Natural killer cell (primary cell): ENCODE measurements around the gene PROX1. TPM values are rescaled to one million over a fixed set of nuclear protein-coding genes. Genes with fewer than 3 reads are reported as not detected.

Source experiments
- ATAC-seq, 3 donors: fragments of 150-1000 bp in 2 of 3; fragments of 200-7000 bp in 1 of 3; cut with Tn5 transposase; 1 replicate in 1 of 3; 2 replicates in 2 of 3; pipeline ENCODE4 v1.10.0; 2021; ENCODE audit warnings: mild to moderate bottlenecking in 2 of 3, moderate library complexity in 2 of 3
- DNase-seq, 2 donors: peaks; one replicate each; pipeline versions ENCODE4 v3.0.0 to v3.0.0-alpha.2; 2013 to 2021; ENCODE audit warnings: mixed read lengths in 1 of 2
- H3K27ac ChIP-seq: one replicate; pipeline ENCODE4 v1.5.1; 2013; ENCODE audit warnings: mild to moderate bottlenecking, low read length
- H3K27me3 ChIP-seq: one replicate; pipeline ENCODE4 v1.6.1; 2013; ENCODE audit warnings: low read length; ENCODE audit not compliant: control insufficient read depth, insufficient read depth
- H3K36me3 ChIP-seq: one replicate; pipeline ENCODE4 v1.6.1; 2013; ENCODE audit warnings: low read length; ENCODE audit not compliant: control insufficient read depth, insufficient read depth
- H3K4me1 ChIP-seq: one replicate; pipeline ENCODE4 v1.6.1; 2013; ENCODE audit warnings: low read length; ENCODE audit not compliant: control insufficient read depth, insufficient read depth
- H3K4me3 ChIP-seq: one replicate; pipeline ENCODE4 v1.5.1; 2013; ENCODE audit warnings: low read length
- H3K9me3 ChIP-seq: one replicate; pipeline ENCODE4 v1.6.1; 2013; ENCODE audit warnings: low read length; ENCODE audit not compliant: control insufficient read depth, insufficient read depth
- H3K27ac Mint-ChIP-seq, 2 donors: one replicate each; pipeline ENCODE4 v1.8.0; 2022; ENCODE audit warnings: mild to moderate bottlenecking in 2 of 2, mixed read lengths in 2 of 2, moderate library complexity in 1 of 2
- H3K27me3 Mint-ChIP-seq, 2 donors: one replicate each; pipeline ENCODE4 v1.8.0; 2022; ENCODE audit warnings: low read depth in 2 of 2, mixed read lengths in 2 of 2
- H3K36me3 Mint-ChIP-seq: one replicate; pipeline ENCODE4 v1.8.0; 2022; ENCODE audit warnings: mixed read lengths
- H3K4me1 Mint-ChIP-seq, 2 donors: one replicate each; pipeline ENCODE4 v1.8.0; 2022; ENCODE audit warnings: mixed read lengths in 2 of 2
- H3K4me3 Mint-ChIP-seq: one replicate; pipeline ENCODE4 v1.8.0; 2022; ENCODE audit warnings: mild to moderate bottlenecking, moderate library complexity, mixed read lengths
- H3K9me3 Mint-ChIP-seq, 2 donors: one replicate each; pipeline ENCODE4 v1.8.0; 2022; ENCODE audit warnings: mixed read lengths in 2 of 2
- WGBS: methylation state at CpG from one replicate; pipeline ENCODE4 v1.1.7; 2013; ENCODE audit warnings: missing lambda C conversion rate; ENCODE audit not compliant: insufficient coverage; 5-methylcytosine and 5-hydroxymethylcytosine counted together
- intact Hi-C: fragments of 100-400 bp; cut with micrococcal nuclease; formaldehyde crosslinking; loops from one replicate; pipeline ENCODE4 v1.14.2; 2022
- total RNA-seq, 4 donors: library from RNA; stranded (reverse); fragments of 120-200 nt in 1 of 4; gene quantifications; one replicate each; pipeline versions ENCODE4 v1.2.3 to v1.2.4, GENCODE V29; 2013 to 2022
- TF ChIP-seq, protein P1 (sequence below): fragments of 200-600 bp; IDR thresholded peaks from one replicate; pipeline ENCODE4 v1.8.0; 2022; ENCODE audit warnings: antibody characterized with exemption

PROX1 gene
- total RNA-seq, 3 donors from 2014 or later (not counting 1 experiment from before 2014, with no cell fraction given), result not detected

DNA sequence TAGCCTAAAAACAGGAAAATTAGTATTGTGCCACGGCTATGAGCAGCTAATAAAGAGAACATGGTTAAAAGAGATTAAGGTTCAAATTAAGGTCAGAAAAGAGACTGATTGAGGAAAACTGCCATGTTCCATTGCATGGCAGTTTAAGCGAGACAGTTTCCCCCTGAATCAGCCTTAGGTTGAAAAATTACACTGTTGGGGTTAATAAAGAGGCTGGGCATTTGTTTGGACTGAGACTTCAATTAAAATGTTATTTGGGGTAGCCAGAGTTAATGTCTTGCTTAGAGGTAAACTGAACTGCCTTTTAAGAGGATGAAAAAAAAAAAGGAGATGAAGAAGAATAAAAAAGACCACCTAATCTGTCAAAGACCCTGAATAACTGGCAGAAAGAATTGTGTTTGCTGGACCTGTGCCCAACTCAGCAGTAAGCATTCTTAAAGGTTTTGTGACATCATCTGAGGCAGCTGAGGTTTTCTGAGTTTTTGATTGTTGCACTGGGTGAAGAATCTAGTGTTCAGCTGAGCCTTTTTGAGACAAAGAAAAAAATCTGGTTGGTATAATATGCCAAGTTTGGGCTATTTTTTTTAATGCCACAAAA is 17.7 kb upstream of the PROX1 start:
- no peaks in the 10 kb centered on the region for H3K9me3 ChIP-seq
- H3K9me3 Mint-ChIP-seq, result no peaks in the 10 kb centered on the region
- H3K4me3 Mint-ChIP-seq, result no peak overlapping the region
- H3K27me3 Mint-ChIP-seq, result peaks cover 0 to 10% of the 10 kb centered on the region in 2 donors
- H3K27ac Mint-ChIP-seq, result no peak overlapping the region
- intact Hi-C loops, result no loop called here
- no peak for ATAC-seq
- no peaks in the 10 kb centered on the region for H3K4me1 Mint-ChIP-seq
- H3K27me3 ChIP-seq, result peaks cover 2% of the 10 kb centered on the region
- DNase-seq, result no peak
- no peak overlapping the region for H3K4me3 ChIP-seq
- H3K4me1 ChIP-seq, result no peaks in the 10 kb centered on the region
- TF ChIP-seq, protein P1, sequence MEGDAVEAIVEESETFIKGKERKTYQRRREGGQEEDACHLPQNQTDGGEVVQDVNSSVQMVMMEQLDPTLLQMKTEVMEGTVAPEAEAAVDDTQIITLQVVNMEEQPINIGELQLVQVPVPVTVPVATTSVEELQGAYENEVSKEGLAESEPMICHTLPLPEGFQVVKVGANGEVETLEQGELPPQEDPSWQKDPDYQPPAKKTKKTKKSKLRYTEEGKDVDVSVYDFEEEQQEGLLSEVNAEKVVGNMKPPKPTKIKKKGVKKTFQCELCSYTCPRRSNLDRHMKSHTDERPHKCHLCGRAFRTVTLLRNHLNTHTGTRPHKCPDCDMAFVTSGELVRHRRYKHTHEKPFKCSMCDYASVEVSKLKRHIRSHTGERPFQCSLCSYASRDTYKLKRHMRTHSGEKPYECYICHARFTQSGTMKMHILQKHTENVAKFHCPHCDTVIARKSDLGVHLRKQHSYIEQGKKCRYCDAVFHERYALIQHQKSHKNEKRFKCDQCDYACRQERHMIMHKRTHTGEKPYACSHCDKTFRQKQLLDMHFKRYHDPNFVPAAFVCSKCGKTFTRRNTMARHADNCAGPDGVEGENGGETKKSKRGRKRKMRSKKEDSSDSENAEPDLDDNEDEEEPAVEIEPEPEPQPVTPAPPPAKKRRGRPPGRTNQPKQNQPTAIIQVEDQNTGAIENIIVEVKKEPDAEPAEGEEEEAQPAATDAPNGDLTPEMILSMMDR, result no peak
- H3K36me3 ChIP-seq, result no peaks in the 10 kb centered on the region
- H3K36me3 Mint-ChIP-seq, result no peaks in the 10 kb centered on the region
- WGBS, result 78% methylated on average over 2 of the region's 2 CpGs
- no peak overlapping the region for H3K27ac ChIP-seq

DNA sequence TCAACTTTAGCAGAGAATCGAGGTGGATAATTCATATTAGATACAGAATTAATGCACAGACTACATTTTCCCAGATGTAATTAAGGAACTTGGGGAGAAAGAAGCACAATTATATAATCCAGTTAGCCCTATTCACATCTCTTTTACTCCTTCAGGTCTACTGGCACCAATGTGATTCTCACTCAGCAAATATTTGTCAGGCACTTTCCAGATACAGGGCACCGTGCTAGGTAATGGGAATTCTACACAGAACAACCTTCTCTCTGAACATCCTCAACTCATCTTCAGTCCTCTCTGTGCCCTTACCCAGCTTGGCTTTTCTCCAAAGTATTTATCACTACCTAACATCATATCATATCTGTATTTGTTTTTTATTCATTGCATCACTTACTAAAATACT is 15.6 kb upstream of the PROX1 start:
- no peak overlapping the region for H3K27ac ChIP-seq
- H3K27me3 Mint-ChIP-seq, result peaks cover 11 to 14% of the 10 kb centered on the region in 2 donors
- intact Hi-C loops, result no loop called here
- H3K4me1 ChIP-seq, result no peaks in the 10 kb centered on the region
- H3K36me3 Mint-ChIP-seq, result peaks cover 8% of the 10 kb centered on the region
- no peaks in the 10 kb centered on the region for H3K36me3 ChIP-seq
- no peak for ATAC-seq
- H3K4me3 Mint-ChIP-seq, result no peak overlapping the region
- no peak for DNase-seq
- no peaks in the 10 kb centered on the region for H3K4me1 Mint-ChIP-seq
- H3K27me3 ChIP-seq, result peaks cover 2% of the 10 kb centered on the region
- TF ChIP-seq, protein P1, result no peak
- H3K9me3 ChIP-seq, result no peaks in the 10 kb centered on the region
- H3K27ac Mint-ChIP-seq, result no peak overlapping the region
- H3K4me3 ChIP-seq, result no peak overlapping the region
- no peaks in the 10 kb centered on the region for H3K9me3 Mint-ChIP-seq
- WGBS, result 80% methylated on average over 1 of the region's 2 CpGs

DNA sequence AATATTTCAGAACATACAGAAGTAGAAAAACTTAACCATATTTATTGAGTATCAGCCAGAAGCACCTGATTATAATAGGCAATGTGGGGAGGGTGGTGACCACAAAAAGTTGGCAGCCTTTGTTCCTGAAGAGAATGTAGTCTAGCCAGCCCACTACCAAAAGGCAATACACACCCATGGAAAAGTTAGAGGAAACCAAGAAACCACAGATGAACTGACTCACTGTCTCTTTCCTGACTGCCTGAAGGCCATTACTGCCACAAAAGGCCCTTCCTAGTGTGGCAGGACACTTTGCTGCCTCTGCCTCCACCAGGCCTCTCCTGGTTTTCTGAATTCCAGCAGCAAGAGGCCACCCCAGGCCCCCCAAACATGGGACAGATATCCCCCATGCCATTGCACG is 14.6 kb upstream of the PROX1 start:
- Histone ChIP-seq H3K27me3 (peaks cover 5% of the 10 kb centered on the region), H3K4me3 (no peak overlapping the region), H3K27ac (no peak overlapping the region), H3K9me3 (no peaks in the 10 kb centered on the region), H3K36me3 (no peaks in the 10 kb centered on the region), H3K4me1 (no peaks in the 10 kb centered on the region)
- WGBS, result 75% methylated on average over 1 of the region's 1 CpG
- H3K4me3 Mint-ChIP-seq, result no peak overlapping the region
- TF ChIP-seq, protein P1, result no peak
- peaks cover 8% of the 10 kb centered on the region for H3K36me3 Mint-ChIP-seq
- ATAC-seq, result no peak
- H3K9me3 Mint-ChIP-seq, result peaks cover 2 to 3% of the 10 kb centered on the region in 2 donors
- H3K27ac Mint-ChIP-seq, result no peak overlapping the region
- no peaks in the 10 kb centered on the region for H3K4me1 Mint-ChIP-seq
- H3K27me3 Mint-ChIP-seq, result peaks cover 17 to 18% of the 10 kb centered on the region in 2 donors
- intact Hi-C loops, result no loop called here
- DNase-seq, result no peak
